ENCODE results near the gene FKBP7. TPM values are rescaled to one million over a fixed set of nuclear protein-coding genes. Genes with fewer than 3 reads are reported as not detected.
A peak's percentile ranks its signal among the peaks of the same experiment; 100 is the strongest.

Gene FKBP7
- total RNA-seq, 4 donors from 2014 or later = 13.3 to 15.0 (median 14.7) TPM

GRCh38 chr2:178455947-178456346 is 22.5 kb downstream of the FKBP7 start:
- intact Hi-C loops (cut with DNase I) = no loop called here
- Histone ChIP-seq H3K27me3 (no peaks in the 10 kb centered on the region), H3K36me3 (peaks cover 0 to 4% (median 0%) of the 10 kb centered on the region in 4 donors), H3K4me1 (peaks cover 0 to 11% (median 6%) of the 10 kb centered on the region in 4 donors), H3K27ac (replicated peaks in 1 of 4) (no peak overlapping the region), H3K9me3 (no peaks in the 10 kb centered on the region), H3K4me3 (no peak overlapping the region)
- no peak for DNase-seq (ENCODE audit: extremely low spot score)
- TF ChIP-seq CTCF (IDR thresholded peaks at IDR 0.05) = no peak
- no peak for TF ChIP-seq EP300 (IDR thresholded peaks at IDR 0.05)
- no peak for TF ChIP-seq POLR2AphosphoS5 (IDR thresholded peaks at IDR 0.05)
- TF ChIP-seq POLR2A (IDR thresholded peaks at IDR 0.05; ENCODE audit: low read depth) = no peak
- WGBS = 93% methylated on average over 5 of the region's 5 CpGs

GRCh38 chr2:178452870-178453269 is 25.5 kb downstream of the FKBP7 start:
- Histone ChIP-seq H3K27me3 (no peaks in the 10 kb centered on the region), H3K4me1 (peaks cover 17 to 36% (median 31%) of the 10 kb centered on the region in 4 donors), H3K27ac (replicated peaks in 1 of 4) (no peak overlapping the region), H3K4me3 (no peak overlapping the region), H3K9me3 (no peaks in the 10 kb centered on the region), H3K36me3 (peaks cover 0 to 15% (median 3%) of the 10 kb centered on the region in 4 donors)
- intact Hi-C loops (cut with DNase I) = no loop called here
- WGBS = 63% methylated on average over 5 of the region's 5 CpGs
- no peak for TF ChIP-seq POLR2AphosphoS5 (IDR thresholded peaks at IDR 0.05)
- no peak for TF ChIP-seq POLR2A (IDR thresholded peaks at IDR 0.05; ENCODE audit: low read depth)
- TF ChIP-seq EP300 (IDR thresholded peaks at IDR 0.05) = no peak
- no peak for TF ChIP-seq CTCF (IDR thresholded peaks at IDR 0.05)
- DNase-seq (ENCODE audit: extremely low spot score) = no peak

GRCh38 chr2:178452334-178452733 is 26.1 kb downstream of the FKBP7 start:
- WGBS = 98% methylated on average over 2 of the region's 2 CpGs
- Histone ChIP-seq H3K27me3 (no peaks in the 10 kb centered on the region), H3K4me3 (no peak overlapping the region), H3K9me3 (no peaks in the 10 kb centered on the region), H3K27ac (replicated peaks in 1 of 4) (peak overlapping the region; percentile 90 to 99 (median 97)), H3K36me3 (peaks cover 0 to 20% (median 4%) of the 10 kb centered on the region in 4 donors), H3K4me1 (peaks cover 17 to 41% (median 32%) of the 10 kb centered on the region in 4 donors)
- intact Hi-C loops (cut with DNase I) = no loop called here
- TF ChIP-seq POLR2A (IDR thresholded peaks at IDR 0.05; ENCODE audit: low read depth) (no peak), POLR2AphosphoS5 (IDR thresholded peaks at IDR 0.05) (no peak)
- no peak for DNase-seq (ENCODE audit: extremely low spot score)

GRCh38 chr2:178450774-178451525 is 27.4 kb downstream of the FKBP7 start, which contains the start of the genes PJVK and PRKRA:
TSS of gene PJVK (plus strand) at chr2:178451378. CDS start at chr2:178453410, 2,032 bp downstream.
TSS of gene PRKRA (minus strand) at chr2:178451175. CDS start at chr2:178451030, 145 bp downstream.
- 7% methylated on average over 14 of the region's 76 CpGs for WGBS
- Histone ChIP-seq H3K36me3 (peaks cover 6 to 32% (median 13%) of the 10 kb centered on the region in 4 donors), H3K4me3 (peak within 1 kb of the TSS; percentile 70 to 95 (median 88)), H3K4me1 (peaks cover 17 to 41% (median 32%) of the 10 kb centered on the region in 4 donors), H3K27ac (replicated peaks in 1 of 4) (peak within 1 kb of the TSS; percentile 90 to 99 (median 97)), H3K9me3 (no peaks in the 10 kb centered on the region), H3K27me3 (no peaks in the 10 kb centered on the region)
- peak; percentile 97 for DNase-seq (ENCODE audit: extremely low spot score)
- intact Hi-C loops (cut with DNase I) = loop anchor here (2.0 kb wide), 1 partner anchor 28 kb away; the partner anchor contains the start of gene FKBP7
- TF ChIP-seq EP300 (IDR thresholded peaks at IDR 0.05) (no peak), POLR2AphosphoS5 (IDR thresholded peaks at IDR 0.05) (peak; percentile 97 to 98), POLR2A (IDR thresholded peaks at IDR 0.05; ENCODE audit: low read depth) (peak; percentile 87)

- Histone ChIP-seq H3K9me3 (no peaks in the 10 kb centered on the region), H3K27me3 (no peaks in the 10 kb centered on the region), H3K4me1 (peaks cover 17 to 41% (median 32%) of the 10 kb centered on the region in 4 donors), H3K4me3 (peak overlapping the region; percentile 70 to 95 (median 88)), H3K27ac (replicated peaks in 1 of 4) (peak overlapping the region; percentile 90 to 99 (median 97)), H3K36me3 (peaks cover 11 to 37% (median 18%) of the 10 kb centered on the region in 4 donors)
- intact Hi-C loops (cut with DNase I) = loop anchor here (2.0 kb wide), 1 partner anchor 28 kb away; the partner anchor contains the start of gene FKBP7
- 0% methylated on average over 7 of the region's 25 CpGs for WGBS
- TF ChIP-seq POLR2AphosphoS5 (IDR thresholded peaks at IDR 0.05) (no peak), EP300 (IDR thresholded peaks at IDR 0.05) (no peak), POLR2A (IDR thresholded peaks at IDR 0.05; ENCODE audit: low read depth) (no peak), CTCF (IDR thresholded peaks at IDR 0.05) (no peak)
- DNase-seq (ENCODE audit: extremely low spot score) = no peak
Observed at GRCh38 chr2:178450524-178450773, 28.0 kb downstream of the FKBP7 start.
